NOMO-1 treated with dmso at 0.1 percent for 144 hours (cell line): Measurements from ENCODE around the gene RCAN1.
"Not testable (repeated sequence)": the region's sequence is repeated elsewhere in the genome, so short reads cannot be mapped to it uniquely, and the experiment has no call there.

Source experiments
- DNase-seq: peaks from one replicate; lab custom pipeline; 2025; ENCODE audit not compliant: unreplicated experiment; lab: John Stamatoyannopoulos, UW

Gene RCAN1

GRCh38 chr21:34623516-34623915 lies 8.6 kb upstream of the RCAN1 start:
- DNase-seq: peak; percentile 33

GRCh38 chr21:34621434-34622350 lies 6.8 kb upstream of the RCAN1 start:
- no peak for DNase-seq

- DNase-seq: no peak
These were observed 5.1 kb upstream of the RCAN1 start for GRCh38 chr21:34619841-34620665.

GRCh38 chr21:34618941-34619340 lies 4.0 kb upstream of the RCAN1 start:
- DNase-seq: no peak

- DNase-seq: no peak
These were observed 2.9 kb upstream of the RCAN1 start for GRCh38 chr21:34617753-34618339.

- DNase-seq: no peak
These were observed 538 bp upstream of the RCAN1 start for GRCh38 chr21:34615487-34615814.

GRCh38 chr21:34613679-34614627 lies 960 bp downstream of the RCAN1 start:
- no peak for DNase-seq

GRCh38 chr21:34612557-34612956 lies 2.4 kb downstream of the RCAN1 start:
- no peak for DNase-seq

- DNase-seq: no peak
These were observed 2.9 kb downstream of the RCAN1 start for GRCh38 chr21:34612056-34612455.

- DNase-seq: no peak
These were observed 3.4 kb downstream of the RCAN1 start for GRCh38 chr21:34611528-34611927.

GRCh38 chr21:34609933-34610549 lies 4.9 kb downstream of the RCAN1 start:
- no peak for DNase-seq

GRCh38 chr21:34609244-34609932 lies 5.5 kb downstream of the RCAN1 start:
- no peak for DNase-seq

- not testable (repeated sequence) for DNase-seq
These were observed 7.5 kb downstream of the RCAN1 start for GRCh38 chr21:34607376-34607775.

GRCh38 chr21:34606621-34607020 lies 8.3 kb downstream of the RCAN1 start:
- DNase-seq: no peak

GRCh38 chr21:34606051-34606450 lies 8.9 kb downstream of the RCAN1 start:
- no peak for DNase-seq

GRCh38 chr21:34604956-34605355 lies 10.0 kb downstream of the RCAN1 start:
- DNase-seq: not testable (repeated sequence)

GRCh38 chr21:34604556-34604955 lies 10.4 kb downstream of the RCAN1 start:
- no peak for DNase-seq

- DNase-seq: no peak
These were observed 11.2 kb downstream of the RCAN1 start for GRCh38 chr21:34603710-34604057.

- DNase-seq: peak; percentile 63
These were observed 11.8 kb downstream of the RCAN1 start for GRCh38 chr21:34603002-34603709.
